ENCODE results near the gene RNF144B.

The RNF144B gene

GRCh38 chr6:18511211-18511610 lies 124.1 kb downstream of the RNF144B start:
- no peak for DNase-seq (ENCODE audit: low spot score)

GRCh38 chr6:18513253-18513798 lies 126.2 kb downstream of the RNF144B start:
- no peak for DNase-seq (ENCODE audit: low spot score)

GRCh38 chr6:18514180-18514579 lies 127.0 kb downstream of the RNF144B start:
- DNase-seq (ENCODE audit: low spot score), result no peak

DNA sequence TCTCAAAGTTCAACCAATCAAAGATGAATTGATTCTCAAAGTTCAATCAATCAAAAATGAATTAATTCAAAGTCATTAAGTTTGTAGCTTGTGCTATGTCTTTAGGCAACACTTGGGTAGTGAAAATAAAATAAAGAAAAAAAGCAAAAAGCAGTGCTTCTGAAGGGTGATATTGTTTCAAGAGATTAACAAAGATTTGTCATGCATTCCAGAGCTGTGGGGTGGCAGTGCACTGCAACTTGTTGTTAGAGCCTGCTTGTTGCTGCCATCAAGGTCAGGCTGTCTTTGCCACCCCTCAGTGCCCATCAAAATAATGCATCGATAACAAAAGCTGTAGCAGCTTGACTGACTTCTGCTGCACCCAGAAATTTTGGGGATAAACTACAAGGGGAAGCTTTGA lies 128.6 kb downstream of the RNF144B start:
- DNase-seq (ENCODE audit: low spot score), result no peak
